Keratinocyte (primary cell): ENCODE measurements around the gene ABHD15.

Experiments used
- EZH2 ChIP-seq: IDR thresholded peaks from one replicate; pipeline ENCODE4 v1.6.1; 2012; ENCODE audit warnings: inconsistent platforms, mild to moderate bottlenecking, low read length, moderate library complexity
- TF ChIP-seq, protein P1 (sequence below), 3 experiments: IDR thresholded peaks in 1 of 3; conservative IDR thresholded peaks in 1 of 3; optimal IDR thresholded peaks in 1 of 3; 2 replicates in 2 of 3; 3 replicates in 1 of 3; pipeline versions ENCODE3 to v1.5.1; 2011; ENCODE audit warnings: low read length in 3 of 3, mild to moderate bottlenecking in 3 of 3, moderate library complexity in 2 of 3, control low read depth in 1 of 3, inconsistent platforms in 1 of 3; ENCODE audit not compliant: insufficient read depth in 2 of 3; ENCODE audit errors: extremely low read depth in 1 of 3

GRCh38 chr17:29590411-29591145, 23.7 kb upstream of the ABHD15 start:
- TF ChIP-seq, protein P1, sequence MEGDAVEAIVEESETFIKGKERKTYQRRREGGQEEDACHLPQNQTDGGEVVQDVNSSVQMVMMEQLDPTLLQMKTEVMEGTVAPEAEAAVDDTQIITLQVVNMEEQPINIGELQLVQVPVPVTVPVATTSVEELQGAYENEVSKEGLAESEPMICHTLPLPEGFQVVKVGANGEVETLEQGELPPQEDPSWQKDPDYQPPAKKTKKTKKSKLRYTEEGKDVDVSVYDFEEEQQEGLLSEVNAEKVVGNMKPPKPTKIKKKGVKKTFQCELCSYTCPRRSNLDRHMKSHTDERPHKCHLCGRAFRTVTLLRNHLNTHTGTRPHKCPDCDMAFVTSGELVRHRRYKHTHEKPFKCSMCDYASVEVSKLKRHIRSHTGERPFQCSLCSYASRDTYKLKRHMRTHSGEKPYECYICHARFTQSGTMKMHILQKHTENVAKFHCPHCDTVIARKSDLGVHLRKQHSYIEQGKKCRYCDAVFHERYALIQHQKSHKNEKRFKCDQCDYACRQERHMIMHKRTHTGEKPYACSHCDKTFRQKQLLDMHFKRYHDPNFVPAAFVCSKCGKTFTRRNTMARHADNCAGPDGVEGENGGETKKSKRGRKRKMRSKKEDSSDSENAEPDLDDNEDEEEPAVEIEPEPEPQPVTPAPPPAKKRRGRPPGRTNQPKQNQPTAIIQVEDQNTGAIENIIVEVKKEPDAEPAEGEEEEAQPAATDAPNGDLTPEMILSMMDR (optimal IDR thresholded peaks at IDR 0.05 in 1 of 3, IDR thresholded peaks at IDR 0.05 in 1 of 3, conservative IDR thresholded peaks at IDR 0.05 in 1 of 3; ENCODE audit: extremely low read depth in 1 of 3, insufficient read depth in 2 of 3, low read length in 3 of 3) = no peak
- TF ChIP-seq EZH2 = no peak
